ENCODE results near the gene CAMTA1. TPM values are rescaled to one million over a fixed set of nuclear protein-coding genes. Genes with fewer than 3 reads are reported as not detected.

Gene CAMTA1
- polyA plus RNA-seq, 1 experiment, result 23.1 TPM

- peaks cover 9% of the 10 kb centered on the region for H3K27me3 ChIP-seq (ENCODE audit: control insufficient read depth, insufficient read depth, low read length)
- DNase-seq (ENCODE audit: low read depth), result no peak
- POLR2A ChIA-PET, result no interaction called here
- CTCF ChIA-PET, result no interaction called here
- H3K36me3 ChIP-seq (ENCODE audit: control insufficient read depth, insufficient read depth, low read length), result no peaks in the 10 kb centered on the region
- TF ChIP-seq CTCF (IDR thresholded peaks at IDR 0.05; ENCODE audit: insufficient read depth, low read depth, low read length), result no peak
- H3K4me3 ChIP-seq (ENCODE audit: low read depth, low read length), result no peak overlapping the region
Measured at GRCh38 chr1:6995789-6996188, 210.5 kb downstream of the CAMTA1 start.

- CTCF ChIA-PET, result no interaction called here
- no peak overlapping the region for H3K4me3 ChIP-seq (ENCODE audit: low read depth, low read length)
- no peaks in the 10 kb centered on the region for H3K36me3 ChIP-seq (ENCODE audit: control insufficient read depth, insufficient read depth, low read length)
- H3K27me3 ChIP-seq (ENCODE audit: control insufficient read depth, insufficient read depth, low read length), result peaks cover 9% of the 10 kb centered on the region
- no peak for DNase-seq (ENCODE audit: low read depth)
- no peak for TF ChIP-seq CTCF (IDR thresholded peaks at IDR 0.05; ENCODE audit: insufficient read depth, low read depth, low read length)
- POLR2A ChIA-PET, result no interaction called here
Measured at GRCh38 chr1:6996371-6996770, 211.1 kb downstream of the CAMTA1 start.

- DNase-seq (ENCODE audit: low read depth), result no peak
- ChIA-PET CTCF (no interaction called here), POLR2A (no interaction called here)
- Histone ChIP-seq H3K36me3 (ENCODE audit: control insufficient read depth, insufficient read depth, low read length) (no peaks in the 10 kb centered on the region), H3K4me3 (ENCODE audit: low read depth, low read length) (no peak overlapping the region), H3K27me3 (ENCODE audit: control insufficient read depth, insufficient read depth, low read length) (peaks cover 9% of the 10 kb centered on the region)
- TF ChIP-seq CTCF (IDR thresholded peaks at IDR 0.05; ENCODE audit: insufficient read depth, low read depth, low read length), result no peak
Measured at GRCh38 chr1:6996866-6997265, 211.6 kb downstream of the CAMTA1 start.

- POLR2A ChIA-PET, result no interaction called here
- no peak for TF ChIP-seq CTCF (IDR thresholded peaks at IDR 0.05; ENCODE audit: insufficient read depth, low read depth, low read length)
- no peak for DNase-seq (ENCODE audit: low read depth)
- H3K36me3 ChIP-seq (ENCODE audit: control insufficient read depth, insufficient read depth, low read length), result no peaks in the 10 kb centered on the region
- CTCF ChIA-PET, result no interaction called here
- peaks cover 9% of the 10 kb centered on the region for H3K27me3 ChIP-seq (ENCODE audit: control insufficient read depth, insufficient read depth, low read length)
- no peak overlapping the region for H3K4me3 ChIP-seq (ENCODE audit: low read depth, low read length)
Measured at GRCh38 chr1:6998267-6998666, 213.0 kb downstream of the CAMTA1 start.

- TF ChIP-seq CTCF (IDR thresholded peaks at IDR 0.05; ENCODE audit: insufficient read depth, low read depth, low read length), result no peak
- POLR2A ChIA-PET, result interaction anchor here (0.6 kb wide), 1 partner anchor 115 kb away, joined by 3 read pairs; no protein-coding TSS in a partner anchor
- H3K27me3 ChIP-seq (ENCODE audit: control insufficient read depth, insufficient read depth, low read length), result peaks cover 9% of the 10 kb centered on the region
- DNase-seq (ENCODE audit: low read depth), result no peak
- H3K4me3 ChIP-seq (ENCODE audit: low read depth, low read length), result no peak overlapping the region
- H3K36me3 ChIP-seq (ENCODE audit: control insufficient read depth, insufficient read depth, low read length), result no peaks in the 10 kb centered on the region
- CTCF ChIA-PET, result interaction anchor here (0.6 kb wide), 1 partner anchor 545 kb away, joined by 3 read pairs; no protein-coding TSS in a partner anchor
Measured at GRCh38 chr1:6999826-7000225, 214.6 kb downstream of the CAMTA1 start.
